Adrenal gland (tissue), 5 donors: Measurements from ENCODE around the gene SMURF1.

Experiments used
- CTCF ChIP-seq, 6 experiments: fragments of 450-650 bp in 4 of 6; fragments of 200-600 bp in 2 of 6; sonication (generic) in 1 of 6; IDR thresholded peaks; 1 replicate in 5 of 6; 2 replicates in 1 of 6; pipeline versions ENCODE4 v1.5.1 to v1.8.0; 2016 to 2021; ENCODE audit warnings: antibody characterized with exemption in 6 of 6, mild to moderate bottlenecking in 2 of 6, moderate library complexity in 1 of 6
- POLR2A ChIP-seq, 2 donors: fragments of 450-650 bp; IDR thresholded peaks; one replicate each; pipeline ENCODE4 v1.6.1; 2017; ENCODE audit warnings: antibody characterized with exemption in 2 of 2, mild to moderate bottlenecking in 2 of 2, moderate library complexity in 1 of 2
- donor health status: DM: no; HTN: no; CAD: no.

- TF ChIP-seq CTCF (IDR thresholded peaks at IDR 0.05), result no peak
- TF ChIP-seq POLR2A (IDR thresholded peaks at IDR 0.05), result no peak
Measured at GRCh38 chr7:99004216-99004615, 139.7 kb downstream of the SMURF1 start.
